ENCODE data around the gene LARP1B.
"Not testable (repeated sequence)": the region's sequence is repeated elsewhere in the genome, so short reads cannot be mapped to it uniquely, and the experiment has no call there.

DNA sequence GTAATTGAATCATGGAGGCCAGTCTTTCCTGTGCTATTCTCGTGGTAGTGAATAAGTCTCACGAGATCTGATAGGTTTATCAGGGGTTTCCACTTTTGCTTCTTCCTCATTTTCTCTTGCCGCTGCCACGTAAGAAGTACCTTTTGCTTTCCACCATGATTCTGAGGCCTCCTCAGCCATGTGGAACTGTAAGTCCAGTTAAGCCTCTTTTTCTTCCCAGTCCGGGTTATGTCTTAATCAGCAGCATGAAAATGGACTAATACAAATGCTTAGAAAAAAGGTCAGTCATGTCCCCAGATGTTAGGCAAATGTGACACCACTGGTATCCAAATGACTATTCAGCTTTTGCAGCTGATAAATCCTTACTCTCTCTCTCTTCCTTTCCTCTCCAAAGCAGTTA lies 184.3 kb downstream of the LARP1B start:
- not testable (repeated sequence) for TF ChIP-seq POLR2A, POLR2AphosphoS5 (IDR thresholded peaks at IDR 0.05)

All from transverse colon (tissue), 3 donors.